ENCODE measurements around the gene PSMG2. TPM values are rescaled to one million over a fixed set of nuclear protein-coding genes. Genes with fewer than 3 reads are reported as not detected.

Gene PSMG2
- total and polyA plus RNA-seq, 2 of the 13 experiments (the other 11 are each of a cell fraction or from before 2014, with no cell fraction given): 53.4 to 94.8 TPM

DNA sequence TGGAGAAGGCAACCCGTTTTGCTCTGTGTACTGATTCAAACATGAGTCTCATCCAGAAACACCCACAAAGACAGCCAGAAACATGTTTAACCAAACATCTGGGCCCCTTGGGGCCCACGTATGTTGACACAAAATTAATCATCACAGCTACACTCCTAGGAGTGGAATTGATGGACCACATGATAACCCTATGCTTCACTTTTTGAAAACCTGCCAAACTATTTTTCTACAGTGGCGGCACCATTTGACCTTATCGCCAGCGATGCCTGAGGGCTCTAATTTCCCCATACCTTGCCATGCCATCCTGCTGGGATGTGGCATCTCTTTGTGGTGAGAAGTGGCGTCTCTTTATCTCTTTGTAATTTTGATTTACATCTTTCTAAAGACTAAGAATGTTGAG lies 38.5 kb downstream of the PSMG2 start (continued):
- TF ChIP-seq, protein P1, sequence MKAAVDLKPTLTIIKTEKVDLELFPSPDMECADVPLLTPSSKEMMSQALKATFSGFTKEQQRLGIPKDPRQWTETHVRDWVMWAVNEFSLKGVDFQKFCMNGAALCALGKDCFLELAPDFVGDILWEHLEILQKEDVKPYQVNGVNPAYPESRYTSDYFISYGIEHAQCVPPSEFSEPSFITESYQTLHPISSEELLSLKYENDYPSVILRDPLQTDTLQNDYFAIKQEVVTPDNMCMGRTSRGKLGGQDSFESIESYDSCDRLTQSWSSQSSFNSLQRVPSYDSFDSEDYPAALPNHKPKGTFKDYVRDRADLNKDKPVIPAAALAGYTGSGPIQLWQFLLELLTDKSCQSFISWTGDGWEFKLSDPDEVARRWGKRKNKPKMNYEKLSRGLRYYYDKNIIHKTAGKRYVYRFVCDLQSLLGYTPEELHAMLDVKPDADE (CRISPR knock-in tag; IDR thresholded peaks at IDR 0.05): no peak
- TF ChIP-seq MED1 (CRISPR knock-in tag; IDR thresholded peaks at IDR 0.05): peak; percentile 75
- TF ChIP-seq KAT8 (CRISPR knock-in tag; IDR thresholded peaks at IDR 0.05): peak; percentile 41; the same call in 1 of the 2 replicates
- TF ChIP-seq POGZ (CRISPR knock-in tag; IDR thresholded peaks at IDR 0.05): 0 out of 2 replicates have a peak, but pooled peaks have one; percentile 43
- TF ChIP-seq FOXA3 (CRISPR knock-in tag; IDR thresholded peaks at IDR 0.05): peak; percentile 86
- TF ChIP-seq, protein P2, sequence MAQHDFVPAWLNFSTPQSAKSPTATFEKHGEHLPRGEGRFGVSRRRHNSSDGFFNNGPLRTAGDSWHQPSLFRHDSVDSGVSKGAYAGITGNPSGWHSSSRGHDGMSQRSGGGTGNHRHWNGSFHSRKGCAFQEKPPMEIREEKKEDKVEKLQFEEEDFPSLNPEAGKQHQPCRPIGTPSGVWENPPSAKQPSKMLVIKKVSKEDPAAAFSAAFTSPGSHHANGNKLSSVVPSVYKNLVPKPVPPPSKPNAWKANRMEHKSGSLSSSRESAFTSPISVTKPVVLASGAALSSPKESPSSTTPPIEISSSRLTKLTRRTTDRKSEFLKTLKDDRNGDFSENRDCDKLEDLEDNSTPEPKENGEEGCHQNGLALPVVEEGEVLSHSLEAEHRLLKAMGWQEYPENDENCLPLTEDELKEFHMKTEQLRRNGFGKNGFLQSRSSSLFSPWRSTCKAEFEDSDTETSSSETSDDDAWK (CRISPR knock-in tag; IDR thresholded peaks at IDR 0.05): no peak
- no peak for TF ChIP-seq SMARCE1 (IDR thresholded peaks at IDR 0.05; ENCODE audit: borderline replicate concordance)
- TF ChIP-seq, protein P3, sequence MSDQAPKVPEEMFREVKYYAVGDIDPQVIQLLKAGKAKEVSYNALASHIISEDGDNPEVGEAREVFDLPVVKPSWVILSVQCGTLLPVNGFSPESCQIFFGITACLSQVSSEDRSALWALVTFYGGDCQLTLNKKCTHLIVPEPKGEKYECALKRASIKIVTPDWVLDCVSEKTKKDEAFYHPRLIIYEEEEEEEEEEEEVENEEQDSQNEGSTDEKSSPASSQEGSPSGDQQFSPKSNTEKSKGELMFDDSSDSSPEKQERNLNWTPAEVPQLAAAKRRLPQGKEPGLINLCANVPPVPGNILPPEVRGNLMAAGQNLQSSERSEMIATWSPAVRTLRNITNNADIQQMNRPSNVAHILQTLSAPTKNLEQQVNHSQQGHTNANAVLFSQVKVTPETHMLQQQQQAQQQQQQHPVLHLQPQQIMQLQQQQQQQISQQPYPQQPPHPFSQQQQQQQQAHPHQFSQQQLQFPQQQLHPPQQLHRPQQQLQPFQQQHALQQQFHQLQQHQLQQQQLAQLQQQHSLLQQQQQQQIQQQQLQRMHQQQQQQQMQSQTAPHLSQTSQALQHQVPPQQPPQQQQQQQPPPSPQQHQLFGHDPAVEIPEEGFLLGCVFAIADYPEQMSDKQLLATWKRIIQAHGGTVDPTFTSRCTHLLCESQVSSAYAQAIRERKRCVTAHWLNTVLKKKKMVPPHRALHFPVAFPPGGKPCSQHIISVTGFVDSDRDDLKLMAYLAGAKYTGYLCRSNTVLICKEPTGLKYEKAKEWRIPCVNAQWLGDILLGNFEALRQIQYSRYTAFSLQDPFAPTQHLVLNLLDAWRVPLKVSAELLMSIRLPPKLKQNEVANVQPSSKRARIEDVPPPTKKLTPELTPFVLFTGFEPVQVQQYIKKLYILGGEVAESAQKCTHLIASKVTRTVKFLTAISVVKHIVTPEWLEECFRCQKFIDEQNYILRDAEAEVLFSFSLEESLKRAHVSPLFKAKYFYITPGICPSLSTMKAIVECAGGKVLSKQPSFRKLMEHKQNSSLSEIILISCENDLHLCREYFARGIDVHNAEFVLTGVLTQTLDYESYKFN (CRISPR knock-in tag; conservative IDR thresholded peaks at IDR 0.05): peak; percentile 81
- TF ChIP-seq KLF16 (CRISPR knock-in tag; IDR thresholded peaks at IDR 0.05): 0 out of 4 replicates have a peak, but pooled peaks of 1 of the 2 experiments have one; percentile 31
- TF ChIP-seq MAZ (IDR thresholded peaks at IDR 0.05; ENCODE audit: borderline replicate concordance, low read depth, low read length): no peak
- no peak for TF ChIP-seq MAZ (CRISPR knock-in tag; IDR thresholded peaks at IDR 0.05; ENCODE audit: low read depth)
- TF ChIP-seq, protein P4, sequence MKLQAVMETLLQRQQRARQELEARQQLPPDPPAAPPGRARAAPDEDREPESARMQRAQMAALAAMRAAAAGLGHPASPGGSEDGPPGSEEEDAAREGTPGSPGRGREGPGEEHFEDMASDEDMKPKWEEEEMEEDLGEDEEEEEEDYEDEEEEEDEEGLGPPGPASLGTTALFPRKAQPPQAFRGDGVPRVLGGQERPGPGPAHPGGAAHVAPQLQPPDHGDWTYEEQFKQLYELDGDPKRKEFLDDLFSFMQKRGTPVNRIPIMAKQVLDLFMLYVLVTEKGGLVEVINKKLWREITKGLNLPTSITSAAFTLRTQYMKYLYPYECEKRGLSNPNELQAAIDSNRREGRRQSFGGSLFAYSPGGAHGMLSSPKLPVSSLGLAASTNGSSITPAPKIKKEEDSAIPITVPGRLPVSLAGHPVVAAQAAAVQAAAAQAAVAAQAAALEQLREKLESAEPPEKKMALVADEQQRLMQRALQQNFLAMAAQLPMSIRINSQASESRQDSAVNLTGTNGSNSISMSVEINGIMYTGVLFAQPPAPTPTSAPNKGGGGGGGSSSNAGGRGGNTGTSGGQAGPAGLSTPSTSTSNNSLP (IDR thresholded peaks at IDR 0.05; ENCODE audit: low read depth, low read length): peak; percentile 85
- peak in 1 of 2 experiments; percentile 47; a peak in 2 of 4 replicates for TF ChIP-seq NR2F1 (CRISPR knock-in tag; IDR thresholded peaks at IDR 0.05)
- 0 out of 2 replicates have a peak, but pooled peaks have one; percentile 10 for TF ChIP-seq ZNF12 (CRISPR knock-in tag; IDR thresholded peaks at IDR 0.05)
- no peak for TF ChIP-seq ZNF225 (CRISPR knock-in tag; IDR thresholded peaks at IDR 0.05)
- TF ChIP-seq ZNF720 (CRISPR knock-in tag; IDR thresholded peaks at IDR 0.05): no peak
- no peak for TF ChIP-seq ZNF790 (CRISPR knock-in tag; IDR thresholded peaks at IDR 0.05; ENCODE audit: borderline replicate concordance)
- peak; percentile 53; the same call in 1 of the 2 replicates for TF ChIP-seq PHF21A (CRISPR knock-in tag; IDR thresholded peaks at IDR 0.05)
- TF ChIP-seq EZH2 (conservative IDR thresholded peaks at IDR 0.05; ENCODE audit: low read depth, low read length): no peak
- TF ChIP-seq SOX5 (CRISPR knock-in tag; IDR thresholded peaks at IDR 0.05; ENCODE audit: borderline replicate concordance): peak; percentile 66; the same call in 1 of the 2 replicates
- 0 out of 2 replicates have a peak, but pooled peaks have one; percentile 37 for TF ChIP-seq TGIF2 (CRISPR knock-in tag; IDR thresholded peaks at IDR 0.05)
- TF ChIP-seq ZFP62 (CRISPR knock-in tag; IDR thresholded peaks at IDR 0.05): no peak
- no peak for TF ChIP-seq ZNF549 (CRISPR knock-in tag; IDR thresholded peaks at IDR 0.05)
- no peak for TF ChIP-seq ZNF788 (CRISPR knock-in tag; IDR thresholded peaks at IDR 0.05; ENCODE audit: borderline replicate concordance)
- no peak for TF ChIP-seq NFE2 (CRISPR knock-in tag; IDR thresholded peaks at IDR 0.05)

Data from HepG2 (cell line).